ENCODE data around the gene GPER1.

GPER1 gene

DNA sequence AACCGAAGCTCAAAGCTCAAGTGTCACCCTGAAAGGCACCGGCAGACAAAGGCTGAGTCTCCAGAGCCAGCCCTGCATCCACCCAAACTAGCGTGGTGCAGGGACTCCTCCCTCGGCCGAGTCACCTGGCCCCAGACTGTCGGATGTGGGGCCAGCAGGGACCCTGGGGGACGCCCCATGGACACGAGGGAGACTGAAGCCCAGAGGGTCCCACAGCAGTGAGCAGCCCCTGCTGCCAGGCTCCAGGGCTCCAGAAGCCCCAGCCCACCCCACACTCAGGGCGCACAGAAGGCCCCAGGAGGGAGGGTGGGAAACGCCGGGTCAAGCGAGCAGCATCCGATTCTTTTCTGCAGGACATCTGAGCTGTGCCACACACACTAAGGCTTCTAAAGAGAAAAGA, 23.3 kb upstream of the GPER1 start:
- TF ChIP-seq, protein P1, sequence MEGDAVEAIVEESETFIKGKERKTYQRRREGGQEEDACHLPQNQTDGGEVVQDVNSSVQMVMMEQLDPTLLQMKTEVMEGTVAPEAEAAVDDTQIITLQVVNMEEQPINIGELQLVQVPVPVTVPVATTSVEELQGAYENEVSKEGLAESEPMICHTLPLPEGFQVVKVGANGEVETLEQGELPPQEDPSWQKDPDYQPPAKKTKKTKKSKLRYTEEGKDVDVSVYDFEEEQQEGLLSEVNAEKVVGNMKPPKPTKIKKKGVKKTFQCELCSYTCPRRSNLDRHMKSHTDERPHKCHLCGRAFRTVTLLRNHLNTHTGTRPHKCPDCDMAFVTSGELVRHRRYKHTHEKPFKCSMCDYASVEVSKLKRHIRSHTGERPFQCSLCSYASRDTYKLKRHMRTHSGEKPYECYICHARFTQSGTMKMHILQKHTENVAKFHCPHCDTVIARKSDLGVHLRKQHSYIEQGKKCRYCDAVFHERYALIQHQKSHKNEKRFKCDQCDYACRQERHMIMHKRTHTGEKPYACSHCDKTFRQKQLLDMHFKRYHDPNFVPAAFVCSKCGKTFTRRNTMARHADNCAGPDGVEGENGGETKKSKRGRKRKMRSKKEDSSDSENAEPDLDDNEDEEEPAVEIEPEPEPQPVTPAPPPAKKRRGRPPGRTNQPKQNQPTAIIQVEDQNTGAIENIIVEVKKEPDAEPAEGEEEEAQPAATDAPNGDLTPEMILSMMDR (IDR thresholded peaks at IDR 0.05; ENCODE audit: low read depth, low read length, missing control alignments) = no peak
- no peak for DNase-seq (ENCODE audit: extremely low read depth, low read depth)
- no peak overlapping the region for H3K4me3 ChIP-seq (replicated peaks; ENCODE audit: low read depth, low read length)

DNA sequence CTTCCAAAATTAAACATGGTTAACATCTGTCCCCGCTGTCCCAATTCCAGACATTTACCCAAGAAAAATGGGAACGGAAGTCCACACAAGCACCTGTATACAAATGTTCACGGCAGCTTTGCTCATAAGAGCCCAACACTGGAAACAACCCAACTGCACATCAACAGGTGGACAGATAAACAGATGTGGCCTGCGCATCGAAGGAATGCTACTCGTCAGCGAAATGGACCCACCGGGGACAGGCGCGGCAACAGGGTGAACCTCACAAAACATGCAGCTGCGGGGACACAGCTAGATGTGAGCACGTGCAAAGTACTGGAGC, 22.7 kb upstream of the GPER1 start:
- TF ChIP-seq, protein P1 (IDR thresholded peaks at IDR 0.05; ENCODE audit: low read depth, low read length, missing control alignments) = no peak
- H3K4me3 ChIP-seq (replicated peaks; ENCODE audit: low read depth, low read length) = no peak overlapping the region
- no peak for DNase-seq (ENCODE audit: extremely low read depth, low read depth)

DNA sequence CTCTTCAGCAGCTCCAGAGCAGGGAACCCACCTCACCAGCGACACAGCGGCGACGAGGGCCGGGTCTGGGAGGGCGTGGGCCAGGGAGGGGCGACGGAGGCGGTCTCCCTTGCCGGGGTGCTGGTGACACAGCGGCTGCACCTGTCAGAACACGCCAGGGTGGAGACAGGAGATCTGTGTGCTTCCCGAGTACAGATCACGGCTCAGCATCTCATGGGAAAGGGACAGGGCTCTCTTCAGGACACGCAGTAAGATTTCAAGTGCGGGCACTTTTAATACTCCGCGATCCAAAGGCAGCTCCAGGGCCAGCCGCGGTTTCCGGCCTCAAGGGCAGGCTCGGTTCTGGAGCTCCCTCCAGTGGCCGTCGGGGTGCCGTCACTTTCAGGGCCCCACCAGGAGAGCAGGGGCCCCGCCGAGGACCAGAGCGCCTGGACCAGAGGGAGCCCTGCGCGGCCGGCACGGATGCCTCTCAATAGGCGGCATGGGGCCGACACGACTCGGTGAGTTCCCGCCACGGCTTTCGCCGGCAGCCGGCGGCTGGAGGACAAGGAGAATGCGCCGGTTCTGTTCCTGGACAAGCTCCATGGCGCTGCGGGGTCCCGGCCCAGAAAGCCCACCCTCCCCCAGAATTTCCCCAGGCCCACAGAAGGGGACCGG, 22.2 kb upstream of the GPER1 start:
- H3K4me3 ChIP-seq (replicated peaks; ENCODE audit: low read depth, low read length) = no peak overlapping the region
- DNase-seq (ENCODE audit: extremely low read depth, low read depth) = no peak
- TF ChIP-seq, protein P1 (IDR thresholded peaks at IDR 0.05; ENCODE audit: low read depth, low read length, missing control alignments) = peak; percentile 86

DNA sequence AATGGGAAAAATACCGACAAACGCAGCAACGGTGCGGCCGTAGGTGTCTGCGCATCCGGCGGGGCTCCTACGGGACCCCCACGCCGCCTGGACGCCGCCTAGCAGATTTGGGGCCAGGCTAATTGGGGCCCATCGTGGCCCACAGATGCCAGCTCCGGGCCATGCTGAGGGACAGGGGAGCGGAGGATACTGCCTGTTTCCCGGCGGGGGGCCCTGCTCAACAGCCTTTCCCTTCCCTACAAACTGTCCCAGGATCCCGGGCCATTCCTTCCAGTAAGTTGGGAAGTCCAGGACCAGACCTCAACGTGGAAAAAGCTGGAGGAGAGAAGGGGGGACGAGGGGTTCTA, 21.7 kb upstream of the GPER1 start:
- TF ChIP-seq, protein P1 (IDR thresholded peaks at IDR 0.05; ENCODE audit: low read depth, low read length, missing control alignments) = no peak
- H3K4me3 ChIP-seq (replicated peaks; ENCODE audit: low read depth, low read length) = no peak overlapping the region
- DNase-seq (ENCODE audit: extremely low read depth, low read depth) = no peak

DNA sequence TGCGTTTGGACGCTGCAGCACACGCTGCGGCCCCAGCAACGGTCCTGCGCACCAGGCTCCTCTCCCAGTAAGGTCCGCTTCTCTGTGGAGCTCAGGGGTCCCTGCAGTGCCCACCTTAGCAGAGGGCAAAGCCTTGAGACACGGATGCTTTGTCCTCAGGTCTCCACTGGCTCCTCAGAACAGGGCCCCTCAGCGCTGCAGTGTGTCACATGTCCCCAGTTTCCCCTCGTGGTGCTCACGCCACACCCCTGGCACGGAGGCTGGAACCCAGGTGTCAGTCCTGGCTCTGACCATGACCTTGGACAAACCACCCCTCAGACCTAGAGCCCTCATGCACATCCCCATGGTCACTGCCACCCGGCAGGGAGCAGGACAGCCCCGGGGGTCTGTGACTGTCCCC, 19.9 kb upstream of the GPER1 start:
- TF ChIP-seq, protein P1 (IDR thresholded peaks at IDR 0.05; ENCODE audit: low read depth, low read length, missing control alignments) = no peak
- no peak for DNase-seq (ENCODE audit: extremely low read depth, low read depth)
- H3K4me3 ChIP-seq (replicated peaks; ENCODE audit: low read depth, low read length) = no peak overlapping the region

DNA sequence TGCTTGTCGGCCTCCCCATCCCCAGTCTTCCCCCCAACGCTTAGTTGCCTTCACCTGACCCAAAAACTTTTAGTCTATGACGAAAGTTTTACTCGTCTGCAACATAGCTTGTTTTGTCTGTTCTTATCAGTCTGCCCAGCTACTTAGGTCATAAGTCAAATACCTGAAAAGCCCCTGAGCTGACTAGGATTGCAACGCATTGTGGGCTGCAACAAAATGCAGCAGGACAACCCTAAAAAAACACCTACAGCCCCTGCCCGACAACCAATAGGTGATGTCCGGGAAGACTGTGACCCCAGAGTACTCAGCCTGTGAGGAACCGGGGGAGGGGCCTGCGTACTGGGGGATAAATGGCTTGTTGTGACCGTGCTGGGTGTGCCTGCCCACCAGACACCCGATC, 19.3 kb upstream of the GPER1 start:
- no peak overlapping the region for H3K4me3 ChIP-seq (replicated peaks; ENCODE audit: low read depth, low read length)
- no peak for DNase-seq (ENCODE audit: extremely low read depth, low read depth)
- TF ChIP-seq, protein P1 (IDR thresholded peaks at IDR 0.05; ENCODE audit: low read depth, low read length, missing control alignments) = no peak

DNA sequence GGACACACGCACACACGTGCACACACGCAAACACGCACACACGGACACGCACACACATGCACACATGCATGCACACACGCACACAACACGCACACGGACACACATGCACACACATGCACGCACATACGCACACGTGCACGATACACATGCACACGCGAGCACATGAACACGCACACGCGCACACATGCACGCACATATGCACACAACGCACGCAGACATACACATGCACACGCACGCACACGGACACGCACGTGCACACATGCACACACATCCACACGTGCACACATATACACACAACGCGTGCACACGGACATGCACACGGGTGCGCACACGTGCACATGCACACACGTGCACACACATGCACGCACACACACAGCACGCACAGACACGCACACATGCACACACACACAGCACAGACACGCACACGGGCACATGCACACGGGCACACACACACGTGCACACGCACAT, 17.3 kb upstream of the GPER1 start:
- TF ChIP-seq, protein P1 (IDR thresholded peaks at IDR 0.05; ENCODE audit: low read depth, low read length, missing control alignments) = no peak
- no peak for DNase-seq (ENCODE audit: extremely low read depth, low read depth)
- no peak overlapping the region for H3K4me3 ChIP-seq (replicated peaks; ENCODE audit: low read depth, low read length)
